Epithelial cell of esophagus (primary cell): Measurements from ENCODE around the gene FUNDC2.

ENCODE experiments used
- DNase-seq: peaks from one replicate; pipeline ENCODE4 v3.0.0; 2010; ENCODE audit warnings: low read depth
- H3K4me3 ChIP-seq: 2 replicates; pipeline ENCODE4 v1.5.1; 2011; ENCODE audit warnings: mild to moderate bottlenecking, low read length, control low read depth
- CTCF ChIP-seq: IDR thresholded peaks from 2 replicates; pipeline ENCODE4 v1.5.1; 2011; ENCODE audit warnings: low read depth, mild to moderate bottlenecking, low read length, control low read depth, inconsistent platforms; ENCODE audit not compliant: insufficient read depth; ENCODE audit errors: missing control alignments

FUNDC2 gene, protein sequence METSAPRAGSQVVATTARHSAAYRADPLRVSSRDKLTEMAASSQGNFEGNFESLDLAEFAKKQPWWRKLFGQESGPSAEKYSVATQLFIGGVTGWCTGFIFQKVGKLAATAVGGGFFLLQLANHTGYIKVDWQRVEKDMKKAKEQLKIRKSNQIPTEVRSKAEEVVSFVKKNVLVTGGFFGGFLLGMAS

GRCh38 chrX:155026727-155027508, at the start of gene FUNDC2:
Gene FUNDC2, plus strand, starts transcription at chrX:155026844. Its CDS starts 95 bp downstream, at chrX:155026939.
- TF ChIP-seq CTCF, result no peak
- peak; percentile 91 for DNase-seq
- peak within 1 kb of the TSS; percentile 79 for H3K4me3 ChIP-seq

GRCh38 chrX:154979629-154980028, 47.0 kb upstream of the FUNDC2 start:
- TF ChIP-seq CTCF, result no peak
- H3K4me3 ChIP-seq, result no peak overlapping the region
- DNase-seq, result peak; percentile 2

GRCh38 chrX:154980330-154981115, 46.1 kb upstream of the FUNDC2 start:
- H3K4me3 ChIP-seq, result peak overlapping the region; percentile 42
- peak; percentile 60 for DNase-seq
- peak; percentile 58 for TF ChIP-seq CTCF

- no peak overlapping the region for H3K4me3 ChIP-seq
- DNase-seq, result no peak
Measured at GRCh38 chrX:154981116-154981411, 45.6 kb upstream of the FUNDC2 start.

DNA sequence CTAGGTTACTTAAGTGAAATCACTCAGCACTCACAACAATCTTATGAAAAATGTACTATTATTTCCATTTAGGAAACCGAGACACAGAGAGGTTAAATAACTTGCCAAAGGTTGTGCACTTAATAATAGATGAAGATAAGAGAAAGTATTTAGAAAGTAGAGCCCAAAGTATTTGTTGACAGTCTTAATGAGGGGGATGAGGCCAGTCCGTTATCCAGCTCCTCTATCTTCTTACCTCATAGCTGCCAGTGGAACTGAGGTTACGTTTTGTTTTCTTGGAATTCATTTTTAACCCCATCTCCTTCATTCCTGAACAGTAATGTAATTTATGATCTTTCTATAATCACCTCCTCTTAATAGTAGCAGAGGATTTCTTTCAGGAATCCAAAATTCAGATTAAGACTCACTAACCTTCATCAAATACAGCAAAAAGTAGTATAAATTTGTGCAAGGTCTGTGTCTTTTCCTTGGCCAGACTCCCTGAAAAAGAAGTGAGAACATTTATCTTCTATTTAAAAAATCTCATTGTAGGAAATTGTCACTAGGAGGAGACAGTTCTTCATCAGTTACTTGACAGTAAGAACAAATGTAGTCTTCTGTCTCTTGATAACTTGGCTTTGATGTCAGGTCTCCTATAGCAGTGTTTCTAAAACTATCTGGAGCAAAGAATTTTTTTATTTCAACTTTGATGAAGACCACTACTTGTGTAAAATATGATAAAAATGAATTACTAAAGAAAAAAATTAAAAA, 39.6 kb upstream of the FUNDC2 start:
- H3K4me3 ChIP-seq, result no peak overlapping the region
- TF ChIP-seq CTCF, result no peak
- no peak for DNase-seq

More at GRCh38 chrX:154981116-154981411, 45.6 kb upstream of the FUNDC2 start:
- no peak for TF ChIP-seq CTCF

DNA sequence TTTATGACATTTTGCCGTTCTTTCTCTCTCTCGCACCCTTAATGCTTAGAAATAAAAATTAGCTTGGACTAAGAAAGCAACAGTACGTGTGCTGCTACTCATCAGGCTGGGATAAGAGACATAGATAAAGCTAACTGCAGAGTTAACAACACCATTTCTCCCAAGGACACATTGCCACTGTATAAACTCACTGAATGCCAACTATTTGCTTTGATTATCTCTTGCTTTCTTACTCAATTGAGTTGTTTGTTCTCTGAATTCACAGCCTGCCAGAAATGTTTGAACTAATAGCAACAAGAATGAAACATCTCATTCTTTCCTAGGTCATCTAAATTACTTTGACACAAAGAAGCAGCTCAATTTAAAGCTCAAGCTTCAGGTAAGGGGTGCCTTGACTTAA, 38.7 kb upstream of the FUNDC2 start:
- DNase-seq, result no peak
- no peak overlapping the region for H3K4me3 ChIP-seq
- TF ChIP-seq CTCF, result no peak
